Posterior vena cava (tissue), 2 donors: Measurements from ENCODE around the gene SLC4A7. TPM values are rescaled to one million over a fixed set of nuclear protein-coding genes. Genes with fewer than 3 reads are reported as not detected.

Source experiments
- DNase-seq: peaks from one replicate; pipeline ENCODE4 v3.0.0-alpha.2; 2020; ENCODE audit warnings: low spot score
- intact Hi-C, 2 donors: fragments of 100-400 bp; cut with DNase I; formaldehyde crosslinking; loops; one replicate each; pipeline versions ENCODE4 v1.14.1 to v1.14.2; 2022 to 2023
- total RNA-seq, 2 donors: library from RNA; stranded (reverse); fragmentation: NEBNext Ultra II Directional; extraction: Animal tissue kit (Norgen Biotek cat#: 25700); gene quantifications; one replicate each; pipeline ENCODE4 v1.2.1, GENCODE V29; 2021
- donor health status: DM: yes; HTN: yes; CAD: no.
- donor health status: DM: yes; HTN: yes; CAD: no.

SLC4A7 gene
- total RNA-seq, 2 donors from 2014 or later, result 30.9 to 50.2 TPM

DNA sequence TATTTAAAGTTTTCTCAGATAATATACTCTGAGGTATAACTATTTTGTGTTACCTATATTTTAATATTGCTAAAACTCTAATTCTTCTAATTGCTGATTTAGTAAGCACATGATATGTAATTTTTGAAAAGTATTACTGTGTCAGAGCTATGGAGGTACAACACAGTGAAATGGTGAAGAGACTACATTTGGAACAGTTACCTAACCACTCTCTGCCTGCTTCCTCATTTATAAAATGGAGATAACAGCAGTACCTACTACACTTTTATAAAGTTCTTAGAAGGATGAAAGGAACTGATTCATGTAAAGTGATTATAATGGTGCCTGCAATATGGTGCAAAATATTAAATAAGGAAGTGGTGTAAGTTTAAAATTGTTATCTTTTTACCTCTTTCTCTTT, 98.7 kb downstream of the SLC4A7 start:
- intact Hi-C loops, result no loop called here

DNA sequence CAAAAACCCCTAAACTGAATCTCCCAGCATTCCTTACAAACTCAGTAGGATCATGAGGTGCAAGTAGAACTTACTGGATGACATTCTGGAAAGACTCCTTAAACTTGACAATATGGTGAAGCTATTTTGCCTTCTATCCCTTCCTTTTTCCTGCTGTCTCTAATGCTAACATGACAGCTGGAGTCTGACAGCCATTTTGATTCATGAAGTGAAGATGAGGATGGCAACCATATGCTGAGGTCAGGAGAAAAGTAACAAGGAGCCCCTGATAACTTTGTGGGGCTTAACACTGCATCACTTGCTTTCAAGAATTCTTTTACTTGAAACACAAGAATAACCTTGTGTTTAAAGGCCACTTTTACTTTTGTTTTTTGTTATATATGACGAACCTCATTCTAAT, 100.0 kb downstream of the SLC4A7 start:
- intact Hi-C loops, result no loop called here
- no peak for DNase-seq

More for the DNA sequence above, 98.7 kb downstream of the SLC4A7 start:
- DNase-seq, result no peak

DNA sequence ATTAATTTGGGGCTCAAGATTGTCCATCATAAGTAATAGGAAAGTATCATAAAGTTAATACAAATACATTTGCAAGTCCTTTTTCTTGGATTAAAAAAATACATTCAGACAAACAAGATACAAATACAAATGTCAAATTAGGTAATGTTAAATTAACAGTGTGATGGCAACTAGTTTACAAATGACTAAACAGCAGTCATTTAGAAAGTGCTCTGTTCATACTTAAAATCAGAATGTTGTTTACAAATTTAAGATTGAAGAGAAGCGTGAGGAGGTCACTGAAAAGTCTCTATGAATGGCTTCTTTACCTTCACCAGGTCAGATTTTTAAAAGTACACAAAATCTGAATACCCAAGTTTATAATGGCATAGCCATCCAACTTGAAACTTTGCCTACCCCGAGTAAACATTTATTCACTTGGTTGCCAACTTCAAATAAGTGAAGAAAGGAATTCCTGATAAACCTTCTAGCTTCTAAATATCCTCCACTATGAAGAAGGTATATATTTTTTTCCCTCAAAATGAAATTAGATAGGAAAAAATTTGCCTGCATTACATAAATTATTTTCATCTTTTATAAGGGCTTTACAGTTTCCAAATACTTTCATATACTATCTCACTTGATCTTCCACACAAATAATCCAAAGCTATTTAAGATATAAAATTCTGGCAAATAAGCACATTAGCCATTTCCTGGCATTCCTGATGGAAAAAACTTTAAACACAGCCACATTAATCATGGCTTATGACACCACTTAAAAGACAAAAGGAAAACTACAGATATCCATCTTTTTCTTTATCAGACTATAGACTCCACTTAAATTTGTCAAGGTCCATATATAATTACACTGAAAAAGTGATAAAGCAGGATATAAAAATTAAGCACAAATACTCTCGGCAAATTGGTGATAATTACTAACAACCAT, 103.5 kb downstream of the SLC4A7 start:
- intact Hi-C loops, result no loop called here
- DNase-seq, result no peak

GRCh38 chr3:27378331-27378730, 105.9 kb downstream of the SLC4A7 start:
- no peak for DNase-seq
- intact Hi-C loops, result no loop called here

GRCh38 chr3:27376109-27376772, 107.9 kb downstream of the SLC4A7 start:
- DNase-seq, result no peak
- intact Hi-C loops, result no loop called here

- intact Hi-C loops, result no loop called here
- peak; percentile 97 for DNase-seq
These were observed 115.2 kb downstream of the SLC4A7 start, which contains the start of gene NEK10 for GRCh38 chr3:27368831-27369607. Gene NEK10 (minus strand): TSS chr3:27369383. CDS start chr3:27352882, 16,501 bp downstream.

DNA sequence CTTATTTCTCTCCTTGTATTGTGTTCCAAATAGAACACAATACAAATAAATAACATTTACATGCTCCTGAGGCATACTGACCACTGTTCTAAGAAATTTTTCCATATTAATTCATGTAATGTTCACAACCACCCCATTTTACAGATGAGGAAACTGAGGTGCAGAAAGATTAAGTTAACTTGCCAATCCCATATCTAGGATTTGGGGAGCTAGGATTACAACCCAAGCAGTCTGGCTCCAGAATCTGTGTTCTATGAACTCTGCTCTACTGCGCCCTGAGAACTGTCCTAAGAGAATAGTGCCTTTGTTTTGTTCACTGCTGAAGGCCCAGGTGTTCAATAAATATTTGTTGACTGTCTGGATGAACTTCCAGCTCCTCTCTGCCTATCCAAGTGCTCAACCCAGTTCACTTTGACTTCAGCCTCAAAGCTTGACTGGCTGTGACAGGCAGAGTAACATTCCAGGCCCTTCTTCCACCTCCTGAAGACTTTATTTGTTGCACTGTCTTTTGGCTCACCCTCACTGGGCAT, 118.1 kb downstream of the SLC4A7 start:
- intact Hi-C loops, result no loop called here
- DNase-seq, result no peak

- intact Hi-C loops, result no loop called here
- DNase-seq, result no peak
These were observed 123.8 kb downstream of the SLC4A7 start for GRCh38 chr3:27360113-27361078.

DNA sequence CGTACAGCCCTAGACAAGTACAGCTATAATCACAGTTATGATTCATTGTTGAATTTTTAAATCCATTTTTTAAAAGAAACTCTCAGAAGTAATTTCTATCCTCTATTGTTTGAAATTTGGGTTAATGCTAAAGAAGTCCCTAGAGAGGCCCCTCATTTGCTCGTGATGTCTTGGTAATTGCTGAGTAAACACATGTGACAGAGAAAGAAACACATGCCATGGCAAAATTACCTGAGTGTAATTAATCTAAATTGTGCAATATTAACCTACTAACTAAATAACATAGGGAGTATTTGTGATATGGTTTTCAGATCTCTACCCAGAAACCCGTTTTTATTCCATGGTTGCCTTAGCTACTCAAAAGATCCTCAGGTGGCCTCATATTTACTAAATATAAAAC, 125.8 kb downstream of the SLC4A7 start:
- no peak for DNase-seq
- intact Hi-C loops, result no loop called here

DNA sequence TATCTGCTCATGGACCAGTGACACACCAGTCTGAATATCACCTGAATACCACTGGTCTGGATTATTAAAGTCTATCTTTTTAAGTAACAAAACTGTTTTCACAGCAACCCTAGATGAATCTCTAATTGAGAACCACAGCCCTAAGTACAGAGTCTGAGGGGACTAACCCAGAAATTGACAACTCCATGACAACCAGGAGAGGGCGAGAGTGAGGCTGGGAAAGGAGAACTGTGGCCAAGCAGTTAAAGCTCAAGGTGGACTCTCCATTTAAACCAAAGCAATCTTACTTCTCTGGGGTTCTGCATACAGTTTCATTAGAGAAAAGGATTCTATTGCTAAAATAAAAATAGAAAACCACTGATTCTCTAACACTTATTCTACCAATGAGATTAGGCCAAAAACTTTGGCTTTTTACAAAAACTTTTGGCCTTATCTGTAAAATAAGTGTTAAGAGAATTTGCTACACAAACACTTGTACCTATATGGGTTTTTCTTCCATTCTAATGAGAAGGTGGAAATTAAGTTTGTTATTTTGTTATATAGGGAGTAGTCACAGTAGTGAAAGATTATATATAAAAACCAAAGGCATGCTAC, 126.4 kb downstream of the SLC4A7 start:
- intact Hi-C loops, result no loop called here
- DNase-seq, result no peak

- intact Hi-C loops, result no loop called here
- DNase-seq, result no peak
These were observed 127.2 kb downstream of the SLC4A7 start for GRCh38 chr3:27356976-27357375.

GRCh38 chr3:27354588-27355203, 129.5 kb downstream of the SLC4A7 start:
- DNase-seq, result no peak
- intact Hi-C loops, result no loop called here

- no peak for DNase-seq
- intact Hi-C loops, result no loop called here
These were observed 130.0 kb downstream of the SLC4A7 start for GRCh38 chr3:27354161-27354560.

- intact Hi-C loops, result no loop called here
- no peak for DNase-seq
These were observed 131.0 kb downstream of the SLC4A7 start for GRCh38 chr3:27353221-27353620.

GRCh38 chr3:27352047-27352446, 132.1 kb downstream of the SLC4A7 start:
- intact Hi-C loops, result no loop called here
- DNase-seq, result no peak

- intact Hi-C loops, result no loop called here
- DNase-seq, result no peak
These were observed 134.4 kb downstream of the SLC4A7 start for GRCh38 chr3:27349832-27350231.

DNA sequence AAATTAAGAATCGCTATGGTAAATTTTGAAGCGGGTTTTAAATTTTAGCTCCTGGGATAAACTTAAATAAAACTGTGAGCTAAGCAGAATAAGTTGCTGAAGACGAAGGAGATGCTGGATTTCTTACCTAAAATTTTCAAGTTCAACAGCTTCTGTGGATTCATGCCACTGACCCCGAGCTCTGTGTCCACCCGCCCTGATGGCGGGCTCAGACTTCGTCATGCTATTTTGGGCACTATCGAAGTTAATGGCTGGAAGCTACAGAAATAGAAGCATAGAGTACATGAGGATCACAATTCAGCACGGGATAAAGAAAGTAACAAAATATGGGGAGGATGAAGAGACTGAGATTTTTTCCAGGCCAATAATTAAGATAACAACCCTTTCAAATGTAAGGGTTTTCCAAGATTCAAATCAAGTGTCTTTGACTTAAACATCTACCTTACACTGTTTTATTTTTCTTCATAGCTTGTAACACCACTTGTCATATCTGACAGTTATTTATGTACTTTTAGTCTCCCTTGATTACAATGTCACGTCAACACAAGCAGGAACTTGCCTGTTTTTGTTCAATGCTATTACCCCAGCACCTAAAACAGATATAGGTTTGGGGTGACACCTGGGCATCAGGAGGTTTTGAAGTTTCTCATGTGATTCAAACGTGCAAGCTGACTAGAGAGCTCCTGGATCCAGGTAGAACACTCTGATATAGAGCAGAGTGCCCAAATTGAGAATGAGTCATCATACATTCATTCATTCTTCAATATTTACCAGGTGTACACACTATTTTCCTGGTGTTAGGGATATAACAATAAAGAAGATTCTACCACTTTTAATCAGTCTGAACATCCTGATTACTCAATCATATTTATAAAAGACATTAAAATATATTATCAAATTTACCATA, 138.0 kb downstream of the SLC4A7 start:
- DNase-seq, result no peak
- intact Hi-C loops, result no loop called here
